LHCN-M2 (cell line): Measurements from ENCODE around the gene HDAC4. TPM values are rescaled to one million over a fixed set of nuclear protein-coding genes. Genes with fewer than 3 reads are reported as not detected.

Experiments
- DNase-seq: peaks from one replicate; pipeline ENCODE4 v3.0.0-alpha.2; 2012; ENCODE audit warnings: low read depth
- total RNA-seq: library from RNA; depleted of rRNA; stranded (reverse); fragments of >200 nt; gene quantifications from 2 replicates; pipeline ENCODE4 v1.2.3, GENCODE V29; 2014

The HDAC4 gene
- total RNA-seq, 1 experiment from 2014 or later: 26.8 TPM

GRCh38 chr2:239283961-239284795, 116.6 kb downstream of the HDAC4 start:
- no peak for DNase-seq

- DNase-seq: no peak
Measured at GRCh38 chr2:239283288-239283945, 117.4 kb downstream of the HDAC4 start.

- DNase-seq: no peak
Measured at GRCh38 chr2:239282448-239283287, 118.2 kb downstream of the HDAC4 start.

- DNase-seq: peak; percentile 87
Measured at GRCh38 chr2:239280296-239281017, 120.4 kb downstream of the HDAC4 start.

GRCh38 chr2:239279508-239280295, 121.1 kb downstream of the HDAC4 start:
- no peak for DNase-seq

GRCh38 chr2:239278941-239279365, 121.9 kb downstream of the HDAC4 start:
- DNase-seq: peak; percentile 84

- DNase-seq: no peak
Measured at GRCh38 chr2:239278361-239278760, 122.5 kb downstream of the HDAC4 start.

- no peak for DNase-seq
Measured at GRCh38 chr2:239277401-239278085, 123.3 kb downstream of the HDAC4 start.

- DNase-seq: no peak
Measured at GRCh38 chr2:239276851-239277250, 124.0 kb downstream of the HDAC4 start.

GRCh38 chr2:239275847-239276831, 124.7 kb downstream of the HDAC4 start:
- peak; percentile 81 for DNase-seq

GRCh38 chr2:239275044-239275685, 125.7 kb downstream of the HDAC4 start:
- DNase-seq: peak; percentile 97

- peak; percentile 80 for DNase-seq
Measured at GRCh38 chr2:239274391-239275043, 126.3 kb downstream of the HDAC4 start.

GRCh38 chr2:239273280-239274234, 127.3 kb downstream of the HDAC4 start:
- no peak for DNase-seq

GRCh38 chr2:239272626-239273025, 128.2 kb downstream of the HDAC4 start:
- DNase-seq: no peak

GRCh38 chr2:239271882-239272281, 128.9 kb downstream of the HDAC4 start:
- DNase-seq: no peak

GRCh38 chr2:239271471-239271870, 129.3 kb downstream of the HDAC4 start:
- no peak for DNase-seq
